NCI-H460 (cell line): ENCODE data around the gene POLQ. TPM values are rescaled to one million over a fixed set of nuclear protein-coding genes. Genes with fewer than 3 reads are reported as not detected.
A peak's percentile ranks its signal among the peaks of the same experiment; 100 is the strongest.
"Not testable (repeated sequence)": the region's sequence is repeated elsewhere in the genome, so short reads cannot be mapped to it uniquely, and the experiment has no call there.

ENCODE experiments used
- DNase-seq: peaks from one replicate; pipeline ENCODE4 v3.0.0-alpha.2; 2016; ENCODE audit warnings: low read depth; ENCODE audit errors: extremely low read depth
- polyA plus RNA-seq: library from polyadenylated mRNA; depleted of rRNA; stranded (reverse); fragments of >200 nt; gene quantifications from 2 replicates; pipeline ENCODE4 v1.2.3, GENCODE V29; 2014; cell fraction: nucleus; rRNA removed
- total RNA-seq: library from RNA; depleted of rRNA; stranded (reverse); fragments of >200 nt; shearing (Covaris generic); gene quantifications from 2 replicates; pipeline ENCODE4 v1.2.3, GENCODE V29; 2014; rRNA removed

POLQ gene
- total RNA-seq = 4.0 and 5.8 TPM in 2 replicates
- 11.5 and 16.6 TPM in 2 replicates for polyA plus RNA-seq

GRCh38 chr3:121545574-121546455 lies at the start of gene POLQ:
TSS of gene POLQ (minus strand) at chr3:121545988. CDS start at chr3:121545877, 111 bp downstream.
- peak; percentile 83 for DNase-seq

- no peak for DNase-seq
These were observed 49.1 kb upstream of the POLQ start for GRCh38 chr3:121594850-121595249.

- not testable (repeated sequence) for DNase-seq
These were observed 48.0 kb upstream of the POLQ start for GRCh38 chr3:121593806-121594205.

GRCh38 chr3:121592856-121593702 lies 47.3 kb upstream of the POLQ start, which contains the start of gene FBXO40:
TSS of gene FBXO40 (plus strand) at chr3:121593379. CDS start at chr3:121620576, 27,197 bp downstream.
- no peak for DNase-seq

GRCh38 chr3:121584418-121584817 lies 38.6 kb upstream of the POLQ start:
- DNase-seq = no peak

- no peak for DNase-seq
These were observed 35.9 kb upstream of the POLQ start for GRCh38 chr3:121581691-121582090.

GRCh38 chr3:121574449-121574848 lies 28.7 kb upstream of the POLQ start:
- DNase-seq = peak; percentile 24

- DNase-seq = no peak
These were observed 21.9 kb upstream of the POLQ start, which contains the start of gene ARGFX for GRCh38 chr3:121567649-121568048. TSS of gene ARGFX (plus strand) at chr3:121567949. CDS start at chr3:121570714, 2,765 bp downstream.

- DNase-seq = no peak
These were observed 21.0 kb upstream of the POLQ start for GRCh38 chr3:121566773-121567172.

GRCh38 chr3:121562148-121562547 lies 16.4 kb upstream of the POLQ start:
- no peak for DNase-seq

- no peak for DNase-seq
These were observed 11.7 kb upstream of the POLQ start for GRCh38 chr3:121557426-121557934.

- DNase-seq = no peak
These were observed 7.0 kb upstream of the POLQ start for GRCh38 chr3:121552797-121553196.

- DNase-seq = no peak
These were observed 6.6 kb upstream of the POLQ start for GRCh38 chr3:121552379-121552778.

- no peak for DNase-seq
These were observed 677 bp downstream of the POLQ start for GRCh38 chr3:121545049-121545573.

GRCh38 chr3:121542924-121543323 lies 2.9 kb downstream of the POLQ start:
- DNase-seq = no peak

GRCh38 chr3:121531269-121531668 lies 14.5 kb downstream of the POLQ start:
- DNase-seq = no peak

- DNase-seq = no peak
These were observed 16.5 kb downstream of the POLQ start for GRCh38 chr3:121529308-121529707.

GRCh38 chr3:121520510-121520909 lies 25.3 kb downstream of the POLQ start:
- no peak for DNase-seq

GRCh38 chr3:121517953-121518655 lies 27.7 kb downstream of the POLQ start:
- DNase-seq = no peak

GRCh38 chr3:121515862-121516261 lies 29.9 kb downstream of the POLQ start:
- no peak for DNase-seq
